ENCODE results near the gene ZSWIM4.
"Not testable (repeated sequence)": the region's sequence is repeated elsewhere in the genome, so short reads cannot be mapped to it uniquely, and the experiment has no call there.

ZSWIM4 gene

DNA sequence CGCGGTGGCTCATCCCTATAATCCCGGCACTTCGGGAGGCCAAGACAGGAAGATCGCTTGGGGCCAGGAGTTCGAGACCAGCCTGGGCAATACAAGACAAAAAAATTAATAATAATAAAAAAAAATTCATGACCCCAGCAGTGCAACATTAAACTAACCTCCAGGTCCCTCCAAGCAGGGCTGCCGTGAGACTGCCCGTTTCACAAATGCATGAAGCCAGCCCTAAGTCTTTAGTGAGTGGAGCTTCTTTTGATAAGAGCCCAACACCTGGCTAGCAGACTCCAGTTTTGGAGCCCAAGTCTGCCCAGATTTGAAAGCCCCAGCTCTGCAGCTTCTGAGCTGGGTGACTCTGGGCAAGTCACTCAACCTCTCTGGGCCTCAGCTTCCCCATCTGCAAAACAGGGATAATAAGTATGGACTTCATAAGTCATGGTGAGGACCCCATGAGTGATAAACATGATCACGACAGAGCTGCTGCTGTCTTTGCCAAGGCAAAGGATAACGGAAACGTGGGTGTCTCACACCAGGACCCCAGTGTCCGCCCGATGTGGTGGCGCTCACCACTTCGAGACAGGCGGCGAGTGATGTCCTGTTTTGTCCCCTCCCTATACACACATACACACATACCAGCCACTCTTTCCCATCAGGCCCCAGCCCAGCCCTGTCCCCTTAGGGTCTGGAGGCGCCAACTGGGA is 43.3 kb downstream of the ZSWIM4 start:
- no peak for DNase-seq

DNA sequence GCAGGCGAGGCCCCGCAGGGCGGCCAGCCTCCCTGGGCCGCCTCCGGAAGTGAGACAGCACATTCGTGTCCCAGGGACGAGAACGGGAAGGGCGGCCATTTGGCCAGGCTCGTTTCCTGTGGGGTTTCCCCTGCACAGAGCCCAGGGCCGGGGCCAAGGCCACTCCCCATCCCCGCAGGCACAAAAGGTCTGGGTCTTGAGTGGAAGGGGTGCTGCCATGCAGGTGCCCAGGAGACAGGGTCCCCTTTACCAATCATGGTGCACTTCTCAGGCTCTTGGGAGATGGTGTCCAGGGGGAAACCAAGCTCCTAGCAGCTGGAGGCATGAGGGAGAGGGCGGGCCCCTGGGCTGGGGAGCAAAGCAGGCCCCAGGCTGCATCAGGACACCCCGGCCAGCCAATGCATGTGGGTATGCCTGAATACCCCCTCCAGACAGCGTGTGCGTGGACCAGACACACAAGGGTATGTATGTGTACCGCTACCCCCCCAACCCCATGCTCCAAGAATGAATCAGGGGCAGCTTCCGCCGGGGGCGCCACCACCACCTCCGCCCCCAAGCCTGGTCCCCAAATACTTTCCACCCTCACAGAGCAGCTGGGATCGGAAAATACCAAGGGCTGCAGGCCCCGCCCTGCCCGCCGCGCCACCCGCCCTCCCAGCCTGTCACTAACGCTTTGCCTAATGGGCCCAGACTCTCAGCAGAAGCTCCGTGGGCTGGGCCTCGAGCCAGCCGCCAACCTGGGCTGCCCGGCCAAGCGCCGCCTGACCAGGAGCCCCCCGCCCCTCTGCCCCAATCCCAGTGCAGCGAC is 44.1 kb downstream of the ZSWIM4 start:
- DNase-seq: no peak

DNA sequence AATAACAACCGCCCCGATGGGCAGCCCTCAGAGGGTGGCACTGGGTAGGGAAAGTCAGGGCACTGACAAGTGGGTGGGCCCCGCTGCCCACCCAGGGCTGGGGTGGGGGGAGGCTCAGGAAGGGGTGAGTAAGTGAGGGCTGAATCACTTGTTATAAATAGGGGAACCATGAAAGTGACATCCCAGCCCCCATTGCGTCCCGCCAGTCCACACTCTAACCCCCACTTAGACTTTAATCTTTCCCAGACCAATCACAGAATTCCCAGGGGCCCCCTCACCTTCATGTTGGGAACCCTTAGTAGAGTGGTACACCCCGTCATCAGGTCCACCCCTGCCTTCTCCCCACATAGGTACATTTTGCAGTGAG is 44.7 kb downstream of the ZSWIM4 start:
- no peak for DNase-seq

DNA sequence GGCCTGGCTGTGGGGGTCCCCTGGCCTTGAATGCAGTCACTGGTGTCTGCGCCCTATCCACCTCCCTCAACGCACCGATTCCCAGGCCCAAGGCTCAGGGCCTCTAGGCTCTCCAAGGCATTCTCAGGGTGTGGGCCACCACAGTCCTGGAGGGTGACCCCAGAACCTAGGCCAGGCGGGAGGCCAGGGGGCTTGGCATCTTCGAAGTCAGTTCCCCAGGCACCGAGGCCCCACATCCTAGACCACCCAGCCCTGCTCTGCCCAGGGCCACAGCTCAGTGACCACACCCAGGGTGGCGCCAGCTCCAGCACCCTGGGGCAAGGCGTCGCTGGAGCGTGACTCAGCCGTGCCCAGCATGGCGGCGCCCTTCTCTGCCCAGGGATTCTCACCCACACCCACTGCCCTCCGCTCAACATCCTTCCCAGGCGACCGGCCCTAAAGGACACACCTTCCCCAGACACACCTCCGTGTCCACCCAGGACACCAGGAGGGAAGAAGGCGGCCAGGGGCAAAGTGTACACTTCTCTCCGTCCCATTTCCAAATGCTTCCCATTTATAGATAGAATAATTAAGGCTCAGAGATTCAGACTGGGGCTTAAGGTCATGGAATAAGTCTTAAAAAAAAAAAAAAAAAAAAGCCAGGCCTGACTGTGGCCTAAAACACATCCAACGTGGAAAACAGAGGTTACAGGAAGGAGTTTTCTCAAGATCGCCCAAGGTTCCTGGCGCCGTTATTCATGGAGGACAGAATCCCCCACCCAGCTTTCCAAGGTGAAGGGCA is 45.3 kb downstream of the ZSWIM4 start:
- no peak for DNase-seq

DNA sequence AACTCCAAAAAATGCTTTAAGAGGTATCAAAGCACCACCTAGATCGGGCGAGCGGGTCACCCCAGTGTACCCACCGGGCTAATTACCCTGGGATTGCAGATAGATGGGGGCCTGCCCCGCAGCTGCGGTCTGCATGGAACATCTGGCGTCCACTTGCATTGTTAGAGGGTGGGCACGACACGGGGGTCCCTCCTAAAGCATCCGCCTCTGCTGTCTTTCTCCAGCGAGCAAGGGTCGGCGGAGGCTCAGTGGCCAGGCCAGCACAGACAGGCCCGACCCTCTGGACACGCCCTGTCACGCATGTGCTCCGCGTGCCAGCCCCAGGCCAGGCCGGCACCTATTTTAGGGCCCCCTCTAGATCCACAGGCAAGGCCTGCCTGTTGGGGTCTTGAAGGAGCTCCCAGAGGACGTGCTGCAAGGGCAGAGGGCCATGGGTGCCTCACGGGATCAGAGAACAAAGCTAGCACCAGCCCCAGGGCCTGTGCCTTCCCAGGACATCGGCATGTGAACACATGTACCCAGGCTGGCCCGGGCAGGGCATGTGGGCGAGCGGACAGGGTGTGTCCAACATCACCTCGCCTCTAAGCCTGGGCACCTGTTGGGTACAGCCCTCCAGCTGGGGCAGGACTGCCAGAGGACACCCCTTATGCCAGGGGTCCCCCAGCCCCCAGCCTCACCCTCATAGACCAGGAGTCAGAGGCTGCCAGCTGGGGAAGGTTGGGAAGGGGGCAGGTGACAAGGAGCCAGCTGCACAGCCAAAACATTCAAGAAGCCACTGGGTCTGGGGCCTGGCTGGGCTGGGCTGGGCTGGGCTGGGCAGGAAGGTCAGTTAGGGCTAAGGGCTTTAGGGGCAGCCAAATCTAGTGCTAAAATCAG is 46.1 kb downstream of the ZSWIM4 start:
- no peak for DNase-seq

DNA sequence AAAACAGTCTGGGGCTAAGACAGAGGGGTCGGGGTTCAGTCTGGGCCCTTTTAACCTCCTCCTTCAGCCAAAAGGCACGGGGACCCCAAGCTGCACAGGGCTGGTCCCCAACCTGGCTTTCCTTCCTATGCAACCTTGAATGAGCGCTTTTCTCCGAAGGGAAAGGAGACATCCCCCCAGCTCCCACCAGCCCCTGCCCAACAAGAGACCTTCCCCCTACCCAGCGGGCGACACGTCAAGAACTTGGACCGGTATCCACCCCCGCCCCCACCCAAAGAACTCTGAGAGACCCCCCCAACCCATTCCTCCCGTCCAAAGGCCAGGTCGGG is 46.7 kb downstream of the ZSWIM4 start:
- DNase-seq: no peak

DNA sequence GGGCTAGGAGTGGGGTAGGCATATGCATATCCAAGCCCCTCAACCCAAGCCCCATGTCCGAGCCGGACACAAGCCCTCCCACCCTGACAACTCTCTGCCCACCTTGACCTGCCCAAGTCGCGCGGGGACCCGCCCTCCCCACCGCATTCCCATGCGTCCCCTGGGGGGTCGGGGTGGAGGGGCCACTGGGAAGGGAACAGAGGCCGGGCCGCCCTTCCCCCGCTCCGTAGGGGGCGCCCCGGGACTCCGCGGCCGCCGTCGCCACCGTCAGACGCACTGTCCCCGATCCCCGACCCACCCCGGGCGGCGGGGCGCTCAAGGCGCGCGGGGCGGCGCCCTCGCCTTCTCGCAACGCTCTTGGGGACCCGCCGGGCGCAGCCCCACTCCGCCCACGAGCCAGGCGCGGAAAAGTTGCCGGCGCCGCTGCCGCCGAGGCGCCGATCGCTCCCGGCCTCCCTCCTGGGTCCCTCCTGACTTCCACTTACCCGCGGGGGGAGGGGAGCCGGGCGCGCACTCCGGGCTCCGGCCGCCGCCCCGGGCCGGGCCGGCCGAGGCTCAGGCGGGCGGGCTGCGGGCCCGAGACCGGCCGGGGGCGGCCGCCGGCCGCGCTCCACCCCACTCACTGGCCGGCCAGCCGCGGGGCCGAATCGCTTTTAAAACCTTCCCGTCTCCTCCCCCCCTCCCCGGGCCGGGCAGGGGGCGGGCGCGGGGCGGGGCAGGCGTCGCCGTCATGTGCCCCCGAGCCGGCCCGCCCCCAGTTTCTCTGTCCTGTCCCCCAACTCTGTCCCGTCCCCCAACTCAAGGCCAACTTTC is 47.3 kb downstream of the ZSWIM4 start:
- DNase-seq: no peak

DNA sequence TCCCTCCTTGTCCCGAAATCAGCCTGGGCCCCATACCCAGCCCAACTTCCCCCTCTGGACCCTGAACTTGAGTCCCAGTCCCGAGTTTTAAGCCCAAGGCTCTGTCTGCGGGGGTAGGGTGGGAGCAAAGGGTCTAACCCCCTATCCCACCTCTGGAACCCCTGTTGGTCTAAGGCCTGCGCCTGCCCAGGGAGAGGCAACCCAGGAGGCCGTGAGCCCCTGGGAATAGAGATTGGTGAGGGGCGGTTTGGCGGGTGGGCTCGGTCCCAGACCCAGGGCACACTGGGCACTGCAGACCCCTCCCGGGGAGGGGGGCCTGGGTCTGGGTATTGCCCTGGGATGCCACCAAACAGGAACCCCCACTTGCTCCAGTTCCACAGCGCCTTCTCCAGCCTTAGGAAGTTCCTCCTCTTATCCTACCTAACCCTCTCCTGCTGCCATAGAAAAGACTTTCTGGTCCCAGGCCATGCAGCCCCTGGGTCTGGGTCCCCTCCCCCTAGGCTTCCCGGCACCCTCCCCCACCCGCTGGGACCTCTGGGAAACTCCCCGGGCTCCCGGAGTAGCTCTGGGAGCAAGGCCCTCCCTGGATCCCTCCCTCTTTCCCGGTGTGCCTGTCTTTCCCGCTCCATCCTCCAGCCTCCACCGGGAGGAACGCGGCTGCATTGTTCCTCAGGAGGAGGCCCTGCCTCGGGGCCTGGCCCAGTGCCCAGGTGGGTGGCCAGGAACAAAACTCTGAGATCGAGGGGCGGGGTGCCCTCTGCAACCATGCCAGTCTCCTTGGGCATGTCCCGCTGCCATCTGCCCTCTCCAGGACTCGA is 48.1 kb downstream of the ZSWIM4 start:
- peak; percentile 36 for DNase-seq

DNA sequence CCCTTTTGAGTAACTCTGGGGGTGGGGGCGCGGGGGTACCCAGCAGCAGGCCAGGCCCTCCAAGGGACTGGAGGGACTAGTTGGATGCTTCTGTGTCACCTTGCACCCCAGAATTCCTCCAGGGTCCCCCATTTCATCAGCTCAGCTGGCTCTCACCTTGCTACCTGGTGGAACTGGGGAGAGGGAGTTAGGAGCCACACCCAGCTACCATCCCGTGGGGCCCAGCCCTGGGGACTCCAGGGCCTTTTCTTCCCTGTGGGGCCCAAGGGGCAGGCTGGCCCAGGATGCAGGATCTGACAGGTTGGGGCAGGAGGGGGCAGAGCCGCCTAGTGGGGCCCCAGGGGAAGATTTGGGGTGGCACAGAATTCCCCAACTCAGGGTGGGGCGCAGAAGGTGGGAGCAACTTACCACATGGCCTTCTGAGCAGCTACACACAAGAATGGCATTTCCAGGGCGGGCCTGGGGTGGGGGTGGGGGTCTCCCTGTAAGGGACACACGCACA is 48.9 kb downstream of the ZSWIM4 start:
- DNase-seq: no peak

DNA sequence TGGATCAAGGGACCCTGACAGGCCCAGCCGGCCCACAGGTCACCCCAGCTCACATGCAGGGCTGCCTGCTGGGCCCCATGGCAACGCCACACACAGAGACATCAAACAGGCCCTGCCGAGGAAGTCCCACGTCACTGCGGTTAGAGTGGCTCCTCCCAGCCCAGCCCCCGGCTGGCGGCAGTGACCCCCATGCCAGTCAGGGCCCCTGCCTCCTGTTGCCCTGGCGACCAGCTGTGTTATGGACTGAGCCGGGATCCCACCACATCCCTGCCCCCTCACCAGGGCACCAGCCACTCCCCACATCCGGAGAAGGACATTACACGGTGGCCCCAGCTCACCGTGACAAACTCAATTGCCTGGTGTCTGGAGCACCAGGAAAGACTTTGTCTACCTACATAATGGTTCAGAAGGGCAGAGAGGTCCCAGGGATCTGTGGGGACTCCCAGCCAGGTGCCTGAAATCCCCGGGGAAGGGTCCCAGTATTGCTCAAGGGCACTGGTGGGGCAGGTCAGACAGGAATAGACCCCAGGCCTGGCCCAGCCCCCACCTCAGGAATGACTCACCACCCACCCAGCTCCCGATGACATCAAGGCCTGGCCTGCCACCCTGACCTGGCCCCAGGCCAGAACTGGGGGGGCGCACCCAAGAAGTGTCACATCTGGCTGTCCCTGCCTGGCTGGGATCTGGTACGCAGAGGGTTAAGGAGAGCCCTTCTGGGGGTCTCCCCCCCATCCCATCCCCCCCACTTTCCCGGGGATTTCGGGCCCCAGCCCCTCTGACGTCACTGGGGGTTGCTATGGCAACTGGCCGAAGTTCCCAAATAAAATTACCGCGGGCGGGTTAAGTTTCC is 51.5 kb downstream of the ZSWIM4 start:
- peak; percentile 82 for DNase-seq

DNA sequence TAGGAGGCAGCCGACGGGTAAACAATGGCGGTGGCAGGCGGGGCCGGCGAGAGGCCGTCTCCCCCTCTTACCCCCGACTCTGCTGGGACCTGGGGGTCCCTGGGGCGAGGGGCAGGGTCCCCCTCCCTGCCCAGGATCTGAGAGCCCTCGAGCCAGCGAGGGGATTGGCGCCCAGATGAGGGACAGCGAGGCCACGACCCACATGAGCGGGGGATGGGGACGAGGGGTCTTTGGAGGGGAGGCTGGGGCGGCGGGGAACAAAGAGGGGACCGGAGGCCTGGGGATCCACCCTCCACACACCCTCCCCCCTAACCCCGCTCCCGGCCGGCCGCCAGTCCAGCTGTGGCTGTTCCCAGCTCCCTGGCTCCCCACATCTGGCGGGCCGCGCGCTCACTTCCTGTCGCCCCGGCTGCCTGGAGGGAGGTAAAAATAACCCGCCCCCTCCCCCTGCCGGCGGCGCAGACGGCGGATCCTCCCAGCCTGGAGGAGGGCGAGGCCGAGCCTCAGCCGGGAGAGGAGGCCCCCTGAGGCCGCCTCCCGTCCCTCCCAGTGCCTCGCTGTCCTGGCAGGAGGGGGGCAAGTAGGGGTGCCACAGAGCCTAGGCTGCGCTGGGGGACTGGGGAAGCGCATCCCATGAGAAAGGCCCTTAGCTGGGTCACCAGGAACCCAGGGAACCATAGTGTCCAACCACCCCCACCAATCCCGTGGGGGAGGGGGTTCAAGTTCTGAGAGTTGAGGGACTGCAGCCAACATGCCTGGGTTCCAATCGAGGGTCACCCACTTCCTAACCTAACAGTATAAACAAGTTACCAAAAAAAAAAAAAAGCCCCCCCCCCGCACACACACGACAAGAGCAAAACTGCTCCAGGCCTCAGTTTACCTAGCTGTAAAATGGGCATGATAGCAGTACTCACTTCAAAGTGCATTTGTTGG is 52.4 kb downstream of the ZSWIM4 start:
- DNase-seq: peak; percentile 85

DNA sequence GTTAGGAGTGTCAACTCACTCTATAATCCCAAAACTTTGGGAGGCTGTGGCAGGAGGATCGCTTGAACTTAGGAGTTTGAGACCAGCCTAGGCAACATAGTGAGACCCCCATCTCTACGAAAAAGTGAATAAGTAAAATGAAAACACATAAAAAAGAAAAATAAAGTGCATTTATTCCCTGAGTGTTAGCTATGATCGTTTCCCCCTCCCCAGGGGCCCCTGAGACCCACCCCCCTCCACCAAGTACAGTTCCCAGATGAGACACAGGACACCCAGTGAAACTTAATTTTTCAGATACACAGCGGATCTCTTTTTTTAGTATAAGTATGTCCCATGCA is 53.1 kb downstream of the ZSWIM4 start:
- no peak for DNase-seq

DNA sequence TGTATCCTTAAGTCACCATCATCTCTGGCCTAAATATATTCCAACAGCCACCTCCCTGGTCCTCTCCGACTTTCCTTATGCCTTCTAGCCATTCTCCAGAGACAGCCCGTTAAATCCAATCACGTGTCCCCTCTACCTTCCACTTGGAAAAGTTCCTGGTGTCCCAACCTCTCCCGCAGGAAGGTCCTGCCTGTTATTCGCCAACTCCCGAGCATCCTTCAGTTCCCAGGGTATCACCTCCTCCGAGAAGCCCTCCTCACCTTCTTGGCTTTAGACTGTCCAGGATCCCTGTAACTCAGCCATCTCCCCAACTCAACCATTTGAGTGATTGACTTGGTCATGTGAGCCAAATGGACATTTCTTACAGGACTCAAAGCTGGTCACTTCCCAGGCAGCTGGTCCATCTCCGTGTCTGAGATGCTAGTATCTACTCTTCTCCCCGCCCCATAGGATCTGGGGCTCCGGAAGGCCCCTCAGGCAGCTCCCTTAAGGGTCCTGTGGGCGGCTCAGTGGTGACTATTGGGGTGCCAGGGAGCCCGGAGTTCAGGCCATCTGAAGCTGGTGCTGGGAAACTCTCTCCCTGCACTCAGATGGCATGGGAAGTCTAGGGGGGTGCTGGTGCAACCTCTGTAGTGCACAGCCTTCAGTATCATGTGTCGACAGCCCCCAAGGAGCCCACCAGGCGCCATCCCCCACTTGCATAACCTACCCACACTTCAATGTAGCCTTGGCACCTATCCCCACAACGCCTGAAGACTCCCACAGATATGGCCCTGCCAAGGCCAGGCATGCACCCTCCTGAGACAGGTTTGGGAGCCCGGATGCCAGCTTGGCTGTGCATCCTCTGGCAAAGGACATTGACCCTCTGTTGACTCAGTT is 53.8 kb downstream of the ZSWIM4 start:
- DNase-seq: no peak

DNA sequence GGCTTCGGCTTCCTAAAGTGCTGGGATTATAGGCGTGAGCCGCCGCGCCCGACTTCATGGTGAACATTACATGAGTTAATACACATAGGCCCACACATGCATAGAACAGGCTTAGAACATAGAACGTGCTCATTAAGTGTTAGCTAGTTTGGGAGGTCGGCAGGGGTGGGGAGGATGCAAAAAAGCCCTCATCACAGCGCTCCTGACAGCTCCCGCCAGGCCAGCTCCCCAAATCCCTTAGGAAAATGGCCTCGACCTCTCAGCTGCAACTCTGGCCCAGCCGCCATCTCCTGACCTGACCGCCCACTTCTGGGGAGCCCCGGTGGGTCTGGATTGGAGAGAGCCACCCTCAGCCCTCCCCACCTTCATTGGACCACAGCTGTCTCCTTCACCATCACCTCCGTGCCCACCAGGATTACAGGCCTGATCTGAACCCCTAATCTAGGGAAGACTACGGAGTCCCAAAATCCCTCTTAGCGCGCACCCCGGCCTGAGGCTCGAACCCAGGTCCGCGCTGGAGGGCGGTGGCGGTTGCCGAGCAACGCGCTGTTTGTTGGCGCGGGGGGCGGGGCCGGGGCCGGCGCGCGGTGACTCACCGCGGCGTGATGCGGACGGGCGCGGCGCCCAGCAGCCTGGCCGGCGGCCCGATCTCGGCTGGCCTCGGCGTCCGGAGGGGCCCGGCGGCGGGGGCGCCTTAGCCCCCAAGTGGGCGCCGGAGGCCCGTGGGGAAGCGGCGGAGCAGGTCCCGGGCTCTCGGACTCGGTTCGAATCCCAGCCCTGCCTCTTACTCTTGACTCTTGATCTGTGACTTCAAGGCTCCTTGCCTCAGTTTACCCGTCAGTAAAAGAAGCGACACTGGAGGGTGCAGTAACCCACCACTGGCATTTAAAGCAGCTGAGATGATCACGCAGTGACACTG is 55.0 kb downstream of the ZSWIM4 start:
- DNase-seq: peak; percentile 68

DNA sequence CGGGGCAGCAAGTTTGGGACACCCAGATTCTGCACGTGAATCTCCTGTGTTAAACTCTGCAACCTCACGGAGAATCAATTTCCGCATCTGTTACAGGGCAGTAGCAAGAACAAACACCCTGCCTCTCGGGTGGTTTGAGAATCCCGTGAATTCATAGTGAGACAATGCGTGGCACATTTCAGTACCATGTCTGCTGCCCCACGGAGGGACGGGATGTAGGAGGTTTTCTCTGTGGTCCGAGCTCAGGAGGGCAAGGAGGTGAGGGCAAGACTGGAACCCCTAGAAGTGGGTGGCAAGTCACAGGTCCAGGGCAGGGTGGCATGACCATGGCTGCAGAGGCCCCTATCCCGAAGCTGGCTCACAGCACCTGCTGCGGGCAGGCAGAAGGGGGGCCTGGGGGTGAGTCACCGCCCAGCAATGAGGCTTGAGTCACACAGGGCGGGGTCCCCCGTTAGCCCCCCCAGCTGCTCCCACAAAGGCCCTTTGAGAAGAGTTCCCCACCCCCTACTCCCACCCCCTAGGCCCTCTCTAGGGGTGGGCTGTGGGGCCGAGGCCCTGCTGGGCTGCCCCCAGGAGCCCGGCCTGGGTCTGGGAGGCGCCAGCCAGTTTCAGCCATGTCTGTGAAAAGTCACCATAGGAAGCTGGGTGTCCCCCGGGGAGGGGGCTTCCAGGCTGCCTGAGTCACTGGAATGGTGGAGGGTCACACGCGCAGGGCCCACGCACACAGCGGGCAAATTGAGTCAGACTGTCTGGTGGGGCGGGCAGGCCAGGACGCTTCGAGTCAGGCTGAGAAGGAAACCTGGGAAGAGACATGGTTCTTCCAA is 55.9 kb downstream of the ZSWIM4 start:
- DNase-seq: no peak

DNA sequence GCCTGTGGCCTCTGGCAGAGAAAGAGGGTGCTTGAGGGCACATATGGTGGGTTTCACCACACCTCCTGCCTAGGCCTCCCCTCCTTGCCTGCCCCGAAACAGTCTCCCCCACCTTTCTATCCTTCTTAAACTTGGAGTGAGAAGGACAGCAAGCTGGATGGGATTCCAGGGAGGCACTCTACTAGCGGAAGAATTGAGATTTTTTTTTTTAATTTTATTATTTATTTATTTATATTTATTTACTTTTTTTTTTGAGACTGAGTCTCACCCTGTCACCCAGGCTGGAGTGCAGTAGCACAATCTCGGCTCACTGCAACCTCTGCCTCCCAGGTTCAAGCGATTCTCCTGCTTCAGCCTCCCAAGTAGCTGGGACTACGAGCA is 56.5 kb downstream of the ZSWIM4 start:
- DNase-seq: not testable (repeated sequence)

Measured in NCI-H1105 (cell line).